IPS-20b (cell line): ENCODE data around the gene DAPK2.
"Not testable (repeated sequence)": the region's sequence is repeated elsewhere in the genome, so short reads cannot be mapped to it uniquely, and the experiment has no call there.

ENCODE experiments used
- H3K27ac ChIP-seq: one replicate; pipeline ENCODE4 v1.5.1; 2013; ENCODE audit warnings: low read length
- H3K27me3 ChIP-seq: 2 replicates; pipeline ENCODE4 v1.6.1; 2013; ENCODE audit warnings: mild to moderate bottlenecking, low read length, inconsistent platforms; ENCODE audit not compliant: insufficient read depth
- H3K36me3 ChIP-seq: 2 replicates; pipeline ENCODE4 v1.6.1; 2013; ENCODE audit warnings: low read depth, mild to moderate bottlenecking, inconsistent platforms, low read length, moderate library complexity; ENCODE audit not compliant: insufficient read depth
- H3K4me1 ChIP-seq: 2 replicates; pipeline ENCODE4 v1.6.1; 2013; ENCODE audit warnings: mild to moderate bottlenecking, control low read depth, inconsistent platforms, low read length, moderate library complexity; ENCODE audit not compliant: insufficient read depth
- H3K4me3 ChIP-seq: 2 replicates; pipeline ENCODE4 v1.5.1; 2013; ENCODE audit warnings: mild to moderate bottlenecking, low read length, inconsistent platforms
- H3K9ac ChIP-seq: 2 replicates; pipeline ENCODE4 v1.6.1; 2013; ENCODE audit warnings: low read depth, mild to moderate bottlenecking, inconsistent platforms, low read length, moderate library complexity
- H3K9me3 ChIP-seq: 2 replicates; pipeline ENCODE4 v1.6.1; 2013; ENCODE audit warnings: mild to moderate bottlenecking, low read depth, low read length, inconsistent platforms; ENCODE audit not compliant: insufficient read depth

DAPK2 gene

DNA sequence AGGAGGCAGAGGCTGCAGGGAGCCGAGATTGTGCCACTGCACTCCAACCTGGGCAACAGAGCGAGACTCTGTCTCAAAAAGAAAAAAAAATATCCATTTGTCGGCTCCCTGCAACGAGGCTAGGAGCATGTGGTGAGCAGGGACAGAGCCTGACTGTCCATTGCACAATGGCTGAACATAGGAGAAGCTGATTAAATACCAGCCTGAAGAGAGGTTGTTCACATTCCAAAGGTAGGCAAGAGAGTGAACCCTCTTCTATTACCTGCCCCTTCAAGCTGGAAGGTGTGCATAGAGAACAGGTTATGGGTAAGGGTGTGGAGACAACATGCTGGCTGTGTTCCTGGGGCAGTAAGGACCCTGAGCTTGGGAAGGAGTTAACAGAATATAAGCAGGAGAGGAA lies 78.7 kb downstream of the DAPK2 start:
- Histone ChIP-seq H3K27me3 (no peaks in the 10 kb centered on the region), H3K9ac (no peak overlapping the region), H3K4me1 (peaks cover 17% of the 10 kb centered on the region), H3K27ac (no peak overlapping the region), H3K36me3 (no peaks in the 10 kb centered on the region), H3K9me3 (peaks cover 11% of the 10 kb centered on the region; the same call in 1 of the 2 replicates), H3K4me3 (no peak overlapping the region)

- not testable (repeated sequence) for H3K27me3 ChIP-seq, H3K4me1 ChIP-seq, H3K4me3 ChIP-seq
These were observed 83.2 kb downstream of the DAPK2 start for GRCh38 chr15:63962947-63963721.

GRCh38 chr15:63953524-63953923 lies 92.8 kb downstream of the DAPK2 start:
- Histone ChIP-seq H3K27me3 (no peaks in the 10 kb centered on the region), H3K27ac (no peak overlapping the region), H3K4me3 (no peak overlapping the region), H3K4me1 (no peaks in the 10 kb centered on the region), H3K9me3 (no peaks in the 10 kb centered on the region), H3K36me3 (no peaks in the 10 kb centered on the region), H3K9ac (no peak overlapping the region)

More at GRCh38 chr15:63962947-63963721, 83.2 kb downstream of the DAPK2 start:
- H3K36me3 ChIP-seq, H3K27ac ChIP-seq, H3K9ac ChIP-seq: not testable (repeated sequence)
- H3K9me3 ChIP-seq, result peaks cover 11% of the 10 kb centered on the region; the same call in 1 of the 2 replicates

- Histone ChIP-seq H3K9me3 (no peaks in the 10 kb centered on the region), H3K9ac (no peak overlapping the region), H3K4me1 (no peaks in the 10 kb centered on the region), H3K36me3 (no peaks in the 10 kb centered on the region), H3K27ac (no peak overlapping the region), H3K27me3 (no peaks in the 10 kb centered on the region), H3K4me3 (no peak overlapping the region)
These were observed 95.3 kb downstream of the DAPK2 start for GRCh38 chr15:63950911-63951481.

GRCh38 chr15:63948971-63949370 lies 97.3 kb downstream of the DAPK2 start:
- 0 out of 2 replicates have a peak, but pooled peaks cover 3% of the 10 kb centered on the region for H3K4me1 ChIP-seq
- H3K27ac ChIP-seq, result no peak overlapping the region
- no peaks in the 10 kb centered on the region for H3K9me3 ChIP-seq
- no peak overlapping the region for H3K4me3 ChIP-seq
- H3K9ac ChIP-seq, result no peak overlapping the region
- no peaks in the 10 kb centered on the region for H3K27me3 ChIP-seq
- H3K36me3 ChIP-seq, result no peaks in the 10 kb centered on the region

DNA sequence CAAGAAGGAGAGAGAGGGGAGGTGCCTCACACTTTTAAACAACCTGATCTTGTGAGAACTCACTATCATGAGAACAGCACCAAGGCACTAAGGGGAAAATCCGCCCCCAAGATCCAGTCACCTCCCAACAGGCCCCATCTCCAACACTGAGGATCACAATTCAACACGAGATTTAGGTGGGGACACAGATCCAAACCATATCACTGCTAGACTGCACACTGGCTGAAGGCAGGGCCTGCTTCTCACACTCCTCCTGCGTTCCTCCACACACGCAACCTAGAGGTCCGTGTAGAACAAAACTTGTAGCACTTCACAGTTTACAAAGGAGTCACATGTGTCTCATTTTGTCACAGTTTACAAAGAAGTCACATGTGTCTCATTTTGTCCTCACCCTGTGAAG lies 97.8 kb downstream of the DAPK2 start:
- Histone ChIP-seq H3K27me3 (no peaks in the 10 kb centered on the region), H3K4me1 (0 out of 2 replicates have a peak, but pooled peaks cover 3% of the 10 kb centered on the region), H3K36me3 (no peaks in the 10 kb centered on the region), H3K9ac (no peak overlapping the region), H3K27ac (no peak overlapping the region), H3K4me3 (no peak overlapping the region), H3K9me3 (no peaks in the 10 kb centered on the region)

- Histone ChIP-seq H3K9me3 (no peaks in the 10 kb centered on the region), H3K4me3 (no peak overlapping the region), H3K27me3 (no peaks in the 10 kb centered on the region), H3K4me1 (0 out of 2 replicates have a peak, but pooled peaks cover 3% of the 10 kb centered on the region), H3K36me3 (no peaks in the 10 kb centered on the region), H3K27ac (no peak overlapping the region), H3K9ac (no peak overlapping the region)
These were observed 99.1 kb downstream of the DAPK2 start for GRCh38 chr15:63947228-63947627.

- H3K36me3 ChIP-seq, result no peaks in the 10 kb centered on the region
- H3K27ac ChIP-seq, result no peak overlapping the region
- H3K9me3 ChIP-seq, result no peaks in the 10 kb centered on the region
- H3K4me3 ChIP-seq, result no peak overlapping the region
- H3K4me1 ChIP-seq, result 0 out of 2 replicates have a peak, but pooled peaks cover 3% of the 10 kb centered on the region
- H3K9ac ChIP-seq, result no peak overlapping the region
- no peaks in the 10 kb centered on the region for H3K27me3 ChIP-seq
These were observed 99.7 kb downstream of the DAPK2 start for GRCh38 chr15:63946524-63947065.

- Histone ChIP-seq H3K9me3 (no peaks in the 10 kb centered on the region), H3K27me3 (no peaks in the 10 kb centered on the region), H3K9ac (no peak overlapping the region), H3K27ac (no peak overlapping the region), H3K4me1 (0 out of 2 replicates have a peak, but pooled peaks cover 3% of the 10 kb centered on the region), H3K4me3 (no peak overlapping the region), H3K36me3 (no peaks in the 10 kb centered on the region)
These were observed 100.4 kb downstream of the DAPK2 start for GRCh38 chr15:63945838-63946298.

DNA sequence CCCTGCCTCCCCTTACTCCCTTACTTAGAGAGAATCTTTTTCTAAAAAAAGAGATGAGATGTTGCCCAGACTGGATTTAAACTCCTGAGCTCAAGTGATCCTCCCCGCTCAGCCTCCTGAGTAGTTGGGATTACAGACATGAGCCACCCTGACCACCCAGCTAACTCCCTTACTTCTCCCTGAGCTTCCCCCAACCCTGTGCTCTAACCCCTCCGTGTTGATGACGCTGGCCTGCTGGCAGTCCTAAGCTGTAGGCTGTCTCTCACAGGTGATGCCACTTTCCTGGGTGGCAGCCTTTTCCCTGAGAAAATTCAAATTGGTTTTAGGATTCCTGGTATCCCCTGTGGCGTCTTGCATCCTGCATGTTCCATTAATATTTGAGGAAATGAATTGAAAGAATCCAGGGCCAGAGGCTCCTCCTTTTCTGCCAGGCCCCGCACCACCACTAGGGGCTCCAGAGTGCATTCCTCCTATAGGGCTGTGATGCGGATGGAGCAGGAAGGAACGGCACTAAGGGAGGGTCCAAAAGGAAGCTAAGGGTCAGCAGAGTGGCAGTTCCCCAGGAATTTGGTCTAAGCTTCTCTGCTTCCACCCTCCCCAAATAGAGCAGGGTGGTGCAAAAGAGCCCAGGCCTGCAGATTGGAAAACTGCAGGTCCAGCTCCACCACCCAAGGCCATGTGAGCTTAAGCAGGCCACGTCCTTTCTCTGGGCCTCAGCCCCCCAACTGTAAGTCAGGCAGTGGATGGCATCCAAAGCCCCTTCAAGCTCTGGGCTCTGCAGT lies 101.1 kb downstream of the DAPK2 start:
- Histone ChIP-seq H3K36me3 (no peaks in the 10 kb centered on the region), H3K4me1 (0 out of 2 replicates have a peak, but pooled peaks cover 3% of the 10 kb centered on the region), H3K9me3 (no peaks in the 10 kb centered on the region), H3K4me3 (no peak overlapping the region), H3K27ac (no peak overlapping the region), H3K27me3 (no peaks in the 10 kb centered on the region), H3K9ac (no peak overlapping the region)

GRCh38 chr15:63944681-63944955 lies 101.7 kb downstream of the DAPK2 start:
- Histone ChIP-seq H3K9me3 (no peaks in the 10 kb centered on the region), H3K4me3 (no peak overlapping the region), H3K27ac (no peak overlapping the region), H3K27me3 (no peaks in the 10 kb centered on the region), H3K36me3 (no peaks in the 10 kb centered on the region), H3K9ac (no peak overlapping the region), H3K4me1 (0 out of 2 replicates have a peak, but pooled peaks cover 3% of the 10 kb centered on the region)
